ENCODE data around the gene LAG3. TPM values are rescaled to one million over a fixed set of nuclear protein-coding genes. Genes with fewer than 3 reads are reported as not detected.

The LAG3 gene
- polyA plus RNA-seq, 4 donors, result 0.89 to 6.2 (median 2.1) TPM

- DNase-seq (ENCODE audit: low read depth in 4 of 4, low spot score in 3 of 4), result no peak
These were observed 15.0 kb downstream of the LAG3 start for GRCh38 chr12:6787309-6787708.

GRCh38 chr12:6788972-6789924 is 16.9 kb downstream of the LAG3 start, which contains the start of gene CD4:
CD4 (plus strand) TSS chr12:6789528; CDS start chr12:6800139, 10,611 bp downstream.
- no peak for DNase-seq (ENCODE audit: low read depth in 4 of 4, low spot score in 3 of 4)

- no peak for DNase-seq (ENCODE audit: low read depth in 4 of 4, low spot score in 3 of 4)
These were observed 18.3 kb downstream of the LAG3 start for GRCh38 chr12:6790496-6791150.

GRCh38 chr12:6791931-6792520 is 19.7 kb downstream of the LAG3 start:
- no peak for DNase-seq (ENCODE audit: low read depth in 4 of 4, low spot score in 3 of 4)

GRCh38 chr12:6792522-6793201 is 20.3 kb downstream of the LAG3 start:
- peak in 1 of 4 donors; percentile 47 for DNase-seq (ENCODE audit: low read depth in 4 of 4, low spot score in 3 of 4)

- DNase-seq (ENCODE audit: low read depth in 4 of 4, low spot score in 3 of 4), result no peak
These were observed 22.8 kb downstream of the LAG3 start for GRCh38 chr12:6795088-6795487.

- no peak for DNase-seq (ENCODE audit: low read depth in 4 of 4, low spot score in 3 of 4)
These were observed 24.3 kb downstream of the LAG3 start for GRCh38 chr12:6796576-6796975.

GRCh38 chr12:6799147-6799546 is 26.8 kb downstream of the LAG3 start:
- DNase-seq (ENCODE audit: low read depth in 4 of 4, low spot score in 3 of 4), result no peak

GRCh38 chr12:6807170-6807569 is 34.9 kb downstream of the LAG3 start:
- DNase-seq (ENCODE audit: low read depth in 4 of 4, low spot score in 3 of 4), result no peak

- DNase-seq (ENCODE audit: low read depth in 4 of 4, low spot score in 3 of 4), result no peak
These were observed 36.7 kb downstream of the LAG3 start for GRCh38 chr12:6809056-6809455.

GRCh38 chr12:6810758-6811157 is 38.4 kb downstream of the LAG3 start:
- DNase-seq (ENCODE audit: low read depth in 4 of 4, low spot score in 3 of 4), result no peak

- no peak for DNase-seq (ENCODE audit: low read depth in 4 of 4, low spot score in 3 of 4)
These were observed 41.0 kb downstream of the LAG3 start for GRCh38 chr12:6813363-6813762.

GRCh38 chr12:6816598-6816997 is 44.3 kb downstream of the LAG3 start:
- DNase-seq (ENCODE audit: low read depth in 4 of 4, low spot score in 3 of 4), result no peak

GRCh38 chr12:6817098-6817497 is 44.8 kb downstream of the LAG3 start:
- DNase-seq (ENCODE audit: low read depth in 4 of 4, low spot score in 3 of 4), result no peak

- no peak for DNase-seq (ENCODE audit: low read depth in 4 of 4, low spot score in 3 of 4)
These were observed 45.4 kb downstream of the LAG3 start for GRCh38 chr12:6817662-6818157.

GRCh38 chr12:6818222-6818621 is 45.9 kb downstream of the LAG3 start:
- DNase-seq (ENCODE audit: low read depth in 4 of 4, low spot score in 3 of 4), result no peak

GRCh38 chr12:6818645-6819044 is 46.3 kb downstream of the LAG3 start:
- no peak for DNase-seq (ENCODE audit: low read depth in 4 of 4, low spot score in 3 of 4)

- no peak for DNase-seq (ENCODE audit: low read depth in 4 of 4, low spot score in 3 of 4)
These were observed 47.0 kb downstream of the LAG3 start for GRCh38 chr12:6819106-6820030.

- no peak for DNase-seq (ENCODE audit: low read depth in 4 of 4, low spot score in 3 of 4)
These were observed 47.8 kb downstream of the LAG3 start for GRCh38 chr12:6820166-6820565.
